Measurements from ENCODE around the gene ELF1.
"Not testable (repeated sequence)": the region's sequence is repeated elsewhere in the genome, so short reads cannot be mapped to it uniquely, and the experiment has no call there.

Gene ELF1

GRCh38 chr13:40897053-40897452 lies 122.1 kb downstream of the ELF1 start:
- TF ChIP-seq CTCF (conservative IDR thresholded peaks at IDR 0.05; ENCODE audit: low read depth, low read length) = no peak
- DNase-seq (ENCODE audit: low read depth) = no peak
- H3K4me3 ChIP-seq (ENCODE audit: low read length) = no peak overlapping the region

- no peak overlapping the region for H3K4me3 ChIP-seq (ENCODE audit: low read length)
- no peak for TF ChIP-seq CTCF (conservative IDR thresholded peaks at IDR 0.05; ENCODE audit: low read depth, low read length)
- DNase-seq (ENCODE audit: low read depth) = peak; percentile 41
Measured at GRCh38 chr13:40895227-40896184, 123.6 kb downstream of the ELF1 start.

GRCh38 chr13:40893573-40893972 lies 125.5 kb downstream of the ELF1 start:
- DNase-seq (ENCODE audit: low read depth); H3K4me3 ChIP-seq (ENCODE audit: low read length): not testable (repeated sequence)

- no peak overlapping the region for H3K4me3 ChIP-seq (ENCODE audit: low read length)
- no peak for DNase-seq (ENCODE audit: low read depth)
- no peak for TF ChIP-seq CTCF (conservative IDR thresholded peaks at IDR 0.05; ENCODE audit: low read depth, low read length)
Measured at GRCh38 chr13:40886017-40886416, 133.1 kb downstream of the ELF1 start.

- not testable (repeated sequence) for H3K4me3 ChIP-seq (ENCODE audit: low read length)
Measured at GRCh38 chr13:40884175-40884574, 134.9 kb downstream of the ELF1 start.

More at GRCh38 chr13:40884175-40884574, 134.9 kb downstream of the ELF1 start:
- not testable (repeated sequence) for DNase-seq (ENCODE audit: low read depth)

Measured in retinal pigment epithelial cell (primary cell).